ENCODE measurements around the gene PTPRD. TPM values are rescaled to one million over a fixed set of nuclear protein-coding genes. Genes with fewer than 3 reads are reported as not detected.

PTPRD gene
- total RNA-seq, 4 donors from 2014 or later, result 85.8 to 169 (median 135) TPM

DNA sequence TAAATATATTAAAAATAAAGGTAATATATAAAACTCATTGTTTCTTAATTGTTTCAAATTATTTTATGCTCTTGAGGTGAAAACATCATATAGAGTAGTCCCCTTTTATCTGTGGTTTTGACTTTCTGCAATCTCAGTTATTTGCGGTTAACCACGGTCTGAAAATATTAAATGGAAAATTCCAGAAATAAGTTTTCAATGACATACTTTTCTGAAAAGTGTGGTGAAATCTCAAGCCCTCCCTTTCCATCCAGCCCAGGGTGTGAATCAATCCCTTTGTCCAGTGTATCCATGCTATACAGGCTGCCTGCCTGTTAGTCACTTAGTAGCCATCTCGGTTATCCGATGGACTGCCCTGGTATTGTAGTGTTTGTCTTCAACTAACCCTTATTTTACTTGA is 2266.5 kb downstream of the PTPRD start:
- no peak overlapping the region for H3K4me3 ChIP-seq
- H3K9me3 ChIP-seq, result no peaks in the 10 kb centered on the region
- DNase-seq, result no peak
- no peaks in the 10 kb centered on the region for H3K4me1 ChIP-seq
- no peaks in the 10 kb centered on the region for H3K36me3 ChIP-seq
- H3K27me3 ChIP-seq, result no peaks in the 10 kb centered on the region
- TF ChIP-seq, protein P1, sequence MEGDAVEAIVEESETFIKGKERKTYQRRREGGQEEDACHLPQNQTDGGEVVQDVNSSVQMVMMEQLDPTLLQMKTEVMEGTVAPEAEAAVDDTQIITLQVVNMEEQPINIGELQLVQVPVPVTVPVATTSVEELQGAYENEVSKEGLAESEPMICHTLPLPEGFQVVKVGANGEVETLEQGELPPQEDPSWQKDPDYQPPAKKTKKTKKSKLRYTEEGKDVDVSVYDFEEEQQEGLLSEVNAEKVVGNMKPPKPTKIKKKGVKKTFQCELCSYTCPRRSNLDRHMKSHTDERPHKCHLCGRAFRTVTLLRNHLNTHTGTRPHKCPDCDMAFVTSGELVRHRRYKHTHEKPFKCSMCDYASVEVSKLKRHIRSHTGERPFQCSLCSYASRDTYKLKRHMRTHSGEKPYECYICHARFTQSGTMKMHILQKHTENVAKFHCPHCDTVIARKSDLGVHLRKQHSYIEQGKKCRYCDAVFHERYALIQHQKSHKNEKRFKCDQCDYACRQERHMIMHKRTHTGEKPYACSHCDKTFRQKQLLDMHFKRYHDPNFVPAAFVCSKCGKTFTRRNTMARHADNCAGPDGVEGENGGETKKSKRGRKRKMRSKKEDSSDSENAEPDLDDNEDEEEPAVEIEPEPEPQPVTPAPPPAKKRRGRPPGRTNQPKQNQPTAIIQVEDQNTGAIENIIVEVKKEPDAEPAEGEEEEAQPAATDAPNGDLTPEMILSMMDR (IDR thresholded peaks at IDR 0.05), result no peak
- no peak for TF ChIP-seq POLR2A (IDR thresholded peaks at IDR 0.05)
- H3K27ac ChIP-seq, result no peak overlapping the region

DNA sequence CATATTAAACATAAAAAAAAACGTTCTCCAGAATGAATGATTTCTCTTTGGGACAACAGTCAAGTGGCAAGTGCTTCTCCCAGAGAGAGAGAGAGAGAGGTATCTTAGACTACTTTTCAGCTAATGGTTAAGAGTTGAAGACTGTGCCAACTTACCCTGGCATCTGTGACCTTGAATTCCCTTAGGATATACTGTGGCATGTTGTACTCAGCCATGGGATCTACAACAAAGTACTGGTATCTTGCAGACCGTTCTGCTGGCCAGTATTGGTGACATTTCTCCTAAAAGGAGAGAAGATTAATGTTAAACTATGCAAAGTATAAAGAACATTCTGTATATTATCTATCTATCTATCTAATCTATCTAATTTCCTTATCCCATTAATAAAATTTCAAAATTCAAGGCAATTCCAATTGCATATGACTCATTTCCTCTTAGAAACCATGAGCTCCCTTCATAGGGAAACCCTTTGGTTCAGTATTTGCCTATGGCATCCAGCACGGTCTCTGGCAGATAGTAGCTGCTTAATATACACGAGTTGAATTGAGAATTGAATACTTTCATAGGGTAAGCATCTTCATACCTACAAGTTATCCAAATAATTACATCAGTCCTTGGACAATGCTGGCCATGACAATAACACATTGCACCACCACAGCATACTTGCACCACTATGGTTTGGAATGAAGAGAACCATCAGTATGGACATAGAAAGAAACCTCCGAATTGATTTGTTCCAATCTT is 2273.9 kb downstream of the PTPRD start:
- H3K27ac ChIP-seq, result peak overlapping the region in 1 of 4 donors; percentile 55

GRCh38 chr9:8337834-8338766 is 2274.7 kb downstream of the PTPRD start:
- no peaks in the 10 kb centered on the region for H3K27me3 ChIP-seq
- peak overlapping the region in 1 of 4 donors; percentile 55 for H3K27ac ChIP-seq
- H3K4me1 ChIP-seq, result no peaks in the 10 kb centered on the region
- H3K36me3 ChIP-seq, result no peaks in the 10 kb centered on the region
- TF ChIP-seq POLR2A (IDR thresholded peaks at IDR 0.05), result no peak
- TF ChIP-seq, protein P1 (IDR thresholded peaks at IDR 0.05), result peak in 1 of 6 experiments; percentile 9
- H3K9me3 ChIP-seq, result no peaks in the 10 kb centered on the region
- H3K4me3 ChIP-seq, result no peak overlapping the region
- peak in 1 of 3 donors; percentile 48 for DNase-seq

More for the DNA sequence above, 2273.9 kb downstream of the PTPRD start:
- Histone ChIP-seq H3K27me3 (no peaks in the 10 kb centered on the region), H3K36me3 (no peaks in the 10 kb centered on the region), H3K4me1 (no peaks in the 10 kb centered on the region), H3K9me3 (no peaks in the 10 kb centered on the region), H3K4me3 (no peak overlapping the region)
- no peak for DNase-seq
- no peak for TF ChIP-seq POLR2A (IDR thresholded peaks at IDR 0.05)
- TF ChIP-seq, protein P1 (IDR thresholded peaks at IDR 0.05), result no peak

DNA sequence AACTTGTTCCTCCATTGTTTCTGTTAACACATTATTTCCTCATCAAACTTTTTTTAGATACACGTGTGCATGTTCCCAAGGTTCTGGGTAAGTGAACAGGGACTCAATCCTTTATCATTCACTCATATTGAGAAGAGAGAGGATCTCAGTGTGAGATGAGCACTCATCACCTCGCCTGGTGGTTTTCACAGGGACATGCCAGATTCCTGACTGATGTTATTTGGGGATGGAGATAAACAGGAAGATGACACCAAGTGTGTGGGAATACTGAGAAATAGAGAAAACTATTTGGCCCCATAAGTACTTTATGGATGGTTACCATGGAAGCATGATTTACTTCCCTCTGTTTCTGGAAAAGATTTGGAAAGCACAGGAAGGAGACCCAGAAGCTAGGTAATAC is 2279.9 kb downstream of the PTPRD start:
- H3K27me3 ChIP-seq, result no peaks in the 10 kb centered on the region
- H3K4me1 ChIP-seq, result no peaks in the 10 kb centered on the region
- TF ChIP-seq, protein P1 (IDR thresholded peaks at IDR 0.05), result no peak
- no peak for TF ChIP-seq POLR2A (IDR thresholded peaks at IDR 0.05)
- H3K27ac ChIP-seq, result no peak overlapping the region
- DNase-seq, result no peak
- H3K9me3 ChIP-seq, result no peaks in the 10 kb centered on the region
- no peak overlapping the region for H3K4me3 ChIP-seq
- H3K36me3 ChIP-seq, result no peaks in the 10 kb centered on the region

- H3K4me3 ChIP-seq, result no peak overlapping the region
- no peak for TF ChIP-seq POLR2A (IDR thresholded peaks at IDR 0.05)
- TF ChIP-seq, protein P1 (IDR thresholded peaks at IDR 0.05), result no peak
- H3K4me1 ChIP-seq, result no peaks in the 10 kb centered on the region
- DNase-seq, result no peak
- no peaks in the 10 kb centered on the region for H3K27me3 ChIP-seq
- H3K9me3 ChIP-seq, result no peaks in the 10 kb centered on the region
- H3K27ac ChIP-seq, result no peak overlapping the region
- no peaks in the 10 kb centered on the region for H3K36me3 ChIP-seq
Measured at GRCh38 chr9:8332331-8332650, 2280.5 kb downstream of the PTPRD start.

Measured in Peyer's patch (tissue), 4 donors.